ENCODE data around the gene OGG1. TPM values are rescaled to one million over a fixed set of nuclear protein-coding genes. Genes with fewer than 3 reads are reported as not detected.

Gene OGG1
- total and polyA plus RNA-seq, 2 experiments from 2014 or later = 23.0 to 36.5 TPM

DNA sequence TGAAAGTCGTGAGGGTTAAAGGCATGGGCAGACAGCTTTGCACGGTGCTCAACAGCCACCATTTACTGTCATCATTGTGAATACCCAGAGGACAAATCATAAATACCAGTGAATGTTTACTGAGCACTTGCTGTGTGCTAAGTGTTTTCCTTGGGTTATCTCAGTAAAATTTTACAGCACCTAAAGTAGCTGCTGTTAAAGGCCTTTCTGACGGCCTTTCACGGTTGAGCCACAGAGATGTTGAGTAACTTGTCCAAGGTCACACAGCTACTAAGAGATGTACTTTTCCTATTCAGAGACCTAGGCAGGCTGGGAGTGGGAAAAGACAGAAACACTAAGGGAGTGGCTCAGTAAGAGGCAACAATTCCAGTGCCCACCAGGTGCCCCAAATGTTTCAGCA lies 46.5 kb upstream of the OGG1 start:
- H3K79me2 ChIP-seq (ENCODE audit: insufficient read depth) = no peaks in the 10 kb centered on the region
- H3K36me3 ChIP-seq (ENCODE audit: low read depth) = no peaks in the 10 kb centered on the region
- no peak for DNase-seq
- TF ChIP-seq EZH2 (IDR thresholded peaks at IDR 0.05; ENCODE audit: insufficient read depth, poor library complexity, severe bottlenecking) = no peak
- no peak for TF ChIP-seq EZH2phosphoT487 (IDR thresholded peaks at IDR 0.05; ENCODE audit: insufficient read depth, low read depth)
- H4K20me1 ChIP-seq (ENCODE audit: insufficient read depth) = no peaks in the 10 kb centered on the region
- no peak overlapping the region for H3K27ac ChIP-seq
- in situ Hi-C loops (cut with MboI) = no loop called here
- no peak overlapping the region for H3K4me2 ChIP-seq (ENCODE audit: unreplicated experiment)
- no peaks in the 10 kb centered on the region for H3K9me3 ChIP-seq (ENCODE audit: low read depth)
- H3K9me2 ChIP-seq (ENCODE audit: insufficient read depth) = no peaks in the 10 kb centered on the region
- peaks cover 3% of the 10 kb centered on the region; the same call in 1 of the 2 replicates for H3K4me1 ChIP-seq (ENCODE audit: insufficient read depth)
- H3K4me3 ChIP-seq = no peak overlapping the region
- no peak overlapping the region for H2AFZ ChIP-seq
- H3F3A ChIP-seq (ENCODE audit: insufficient read depth) = no peaks in the 10 kb centered on the region
- WGBS, 2 experiments (ENCODE audit: low coverage in 1 of 2, low lambda C conversion rate in 2 of 2, missing lambda C conversion rate in 2 of 2) = 73 to 77% methylated on average over 4 of the region's 4 CpGs
- H3K27me3 ChIP-seq (replicated peaks; ENCODE audit: insufficient read depth) = peaks cover 10% of the 10 kb centered on the region; the same call in 1 of the 2 replicates
- no peak overlapping the region for H3K9ac ChIP-seq

DNA sequence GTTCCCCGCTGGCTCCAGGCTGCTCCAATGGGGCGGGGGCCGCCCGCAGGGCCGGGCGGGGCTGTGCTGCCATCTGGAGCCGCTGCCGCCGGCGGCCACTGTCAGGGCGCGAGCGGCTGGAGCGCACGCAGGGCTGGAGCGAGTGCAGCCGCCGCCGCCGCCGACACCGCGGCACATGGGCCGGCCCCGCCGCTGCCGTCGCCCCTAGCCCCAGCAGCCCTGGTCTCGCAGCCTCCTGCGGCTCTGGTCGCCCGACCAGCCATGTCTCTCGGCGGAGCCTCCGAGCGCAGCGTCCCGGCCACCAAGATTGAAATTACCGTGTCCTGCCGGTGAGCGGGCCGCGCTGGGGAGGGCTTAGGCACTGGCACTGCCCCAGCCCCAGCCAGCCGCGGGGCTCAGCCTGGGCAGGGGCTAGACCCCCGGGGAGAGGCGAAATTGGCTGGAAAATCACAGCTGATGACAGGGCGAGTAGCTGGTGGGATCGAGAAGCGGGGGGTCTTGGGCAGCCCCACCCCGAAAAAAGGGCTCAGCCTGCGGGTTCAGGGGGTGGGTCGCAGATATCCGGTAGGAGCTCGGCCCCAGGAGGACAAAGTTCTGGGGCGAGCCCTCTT lies 45.9 kb upstream of the OGG1 start, which contains the start of gene CPNE9:
TSS of gene CPNE9 (plus strand) at position 98 of the 611 bp plus-strand sequence. CDS start at position 262, 164 bp downstream.
- Histone ChIP-seq H3K4me3 (peak within 1 kb of the TSS; percentile 58), H3F3A (ENCODE audit: insufficient read depth) (no peaks in the 10 kb centered on the region), H4K20me1 (ENCODE audit: insufficient read depth) (no peaks in the 10 kb centered on the region), H3K27ac (no peak within 1 kb of the TSS), H3K9ac (no peak within 1 kb of the TSS), H3K36me3 (ENCODE audit: low read depth) (no peaks in the 10 kb centered on the region), H3K4me2 (ENCODE audit: unreplicated experiment) (peak within 1 kb of the TSS; percentile 57), H3K27me3 (replicated peaks; ENCODE audit: insufficient read depth) (peaks cover 10% of the 10 kb centered on the region; the same call in 1 of the 2 replicates), H2AFZ (no peak within 1 kb of the TSS), H3K4me1 (ENCODE audit: insufficient read depth) (peaks cover 3% of the 10 kb centered on the region; the same call in 1 of the 2 replicates), H3K9me3 (ENCODE audit: low read depth) (no peaks in the 10 kb centered on the region), H3K79me2 (ENCODE audit: insufficient read depth) (no peaks in the 10 kb centered on the region), H3K9me2 (ENCODE audit: insufficient read depth) (no peaks in the 10 kb centered on the region)
- DNase-seq = peak; percentile 32
- in situ Hi-C loops (cut with MboI) = no loop called here
- WGBS, 2 experiments (ENCODE audit: low coverage in 1 of 2, low lambda C conversion rate in 2 of 2, missing lambda C conversion rate in 2 of 2) = 3 to 4% methylated on average over 36 to 49 of the region's 56 CpGs
- TF ChIP-seq EZH2phosphoT487 (IDR thresholded peaks at IDR 0.05; ENCODE audit: insufficient read depth, low read depth) = no peak
- TF ChIP-seq EZH2 (IDR thresholded peaks at IDR 0.05; ENCODE audit: insufficient read depth, poor library complexity, severe bottlenecking) = no peak

DNA sequence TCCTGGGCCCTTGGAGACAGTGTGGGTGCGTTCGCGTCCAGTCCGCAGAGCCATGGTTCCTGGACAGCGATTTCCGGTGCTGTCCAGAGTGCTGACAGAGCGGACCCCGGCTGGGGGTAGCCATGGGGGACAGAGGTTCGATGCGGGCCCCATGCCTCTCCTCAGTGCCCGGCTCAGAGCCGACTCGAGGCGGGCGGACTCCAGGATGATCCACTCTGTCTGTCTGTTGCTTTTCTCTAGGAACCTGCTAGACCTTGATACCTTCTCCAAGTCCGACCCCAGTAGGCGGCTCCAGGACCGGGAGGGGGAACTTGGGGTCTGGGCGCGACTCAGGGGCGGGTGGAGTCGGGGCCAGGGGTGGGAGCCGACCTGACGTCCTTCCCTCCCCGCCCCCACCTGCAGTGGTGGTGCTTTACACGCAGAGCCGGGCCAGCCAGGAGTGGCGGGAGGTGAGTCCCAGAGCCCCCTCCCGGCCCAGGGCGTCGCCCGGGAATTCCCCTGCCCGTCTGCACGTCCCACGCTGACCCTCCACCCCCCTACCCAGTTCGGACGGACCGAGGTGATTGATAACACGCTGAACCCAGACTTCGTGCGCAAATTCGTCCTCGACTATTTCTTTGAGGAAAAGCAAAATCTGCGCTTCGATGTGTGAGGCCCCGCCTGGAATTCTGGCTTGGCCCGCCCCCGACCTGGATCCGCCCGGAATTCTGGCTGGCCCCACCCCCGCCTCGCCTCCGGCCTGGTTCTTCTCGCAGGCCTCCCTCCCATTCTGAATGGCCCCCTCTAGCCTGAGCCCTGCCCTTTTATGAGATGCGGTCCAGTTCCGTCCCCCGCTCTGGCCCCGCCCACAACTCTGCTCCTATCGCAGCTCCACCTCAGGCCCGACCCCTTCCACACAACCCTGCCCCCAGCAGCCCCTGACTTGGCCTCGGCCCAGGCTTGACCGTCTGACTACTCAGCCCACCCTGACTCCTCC lies 45.1 kb upstream of the OGG1 start:
- no peaks in the 10 kb centered on the region for H3K9me3 ChIP-seq (ENCODE audit: low read depth)
- in situ Hi-C loops (cut with MboI) = no loop called here
- 5 to 7% methylated on average over 42 to 61 of the region's 62 CpGs for WGBS, 2 experiments (ENCODE audit: low coverage in 1 of 2, low lambda C conversion rate in 2 of 2, missing lambda C conversion rate in 2 of 2)

DNA sequence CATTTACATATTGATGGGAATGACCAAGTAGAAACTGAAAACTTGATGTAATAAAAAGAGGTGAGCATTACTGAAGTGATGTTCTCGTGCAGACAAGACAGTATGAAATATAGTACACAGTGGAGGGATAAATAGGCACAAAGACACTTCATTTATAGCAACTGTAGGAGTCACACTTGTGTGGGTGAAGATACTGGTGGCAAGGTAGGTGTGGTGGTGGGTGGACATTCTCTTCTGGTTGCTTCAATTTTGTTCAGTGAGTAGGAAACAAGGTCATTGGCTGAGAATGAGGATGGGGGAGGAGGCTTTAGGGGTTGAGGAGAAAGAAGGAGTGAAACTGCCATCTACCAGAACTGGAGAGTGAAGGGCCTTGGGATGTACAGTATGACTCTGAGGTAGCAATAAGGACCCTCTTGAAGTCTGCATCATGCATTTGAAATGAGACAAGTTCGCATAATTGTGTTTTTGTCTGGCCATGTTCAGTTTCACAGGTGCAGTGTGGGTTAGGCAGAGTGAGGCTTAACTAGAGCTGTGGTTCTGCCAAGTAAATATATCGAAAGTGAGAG lies 39.5 kb upstream of the OGG1 start:
- Histone ChIP-seq H3K9me2 (ENCODE audit: insufficient read depth) (no peaks in the 10 kb centered on the region), H3K9me3 (ENCODE audit: low read depth) (no peaks in the 10 kb centered on the region), H3K4me1 (ENCODE audit: insufficient read depth) (no peaks in the 10 kb centered on the region), H3K79me2 (ENCODE audit: insufficient read depth) (no peaks in the 10 kb centered on the region), H3K27ac (no peak overlapping the region), H3K4me2 (ENCODE audit: unreplicated experiment) (no peak overlapping the region), H3F3A (ENCODE audit: insufficient read depth) (0 out of 2 replicates have a peak, but pooled peaks cover 2% of the 10 kb centered on the region), H3K27me3 (replicated peaks; ENCODE audit: insufficient read depth) (peaks cover 10% of the 10 kb centered on the region; the same call in 1 of the 2 replicates), H3K36me3 (ENCODE audit: low read depth) (no peaks in the 10 kb centered on the region), H4K20me1 (ENCODE audit: insufficient read depth) (no peaks in the 10 kb centered on the region), H3K4me3 (no peak overlapping the region), H3K9ac (no peak overlapping the region), H2AFZ (no peak overlapping the region)
- no peak for DNase-seq
- in situ Hi-C loops (cut with MboI) = no loop called here
- WGBS, 2 experiments (ENCODE audit: low coverage in 1 of 2, low lambda C conversion rate in 2 of 2, missing lambda C conversion rate in 2 of 2) = 61 to 75% methylated on average over 3 of the region's 3 CpGs
- TF ChIP-seq EZH2 (IDR thresholded peaks at IDR 0.05; ENCODE audit: insufficient read depth, poor library complexity, severe bottlenecking) (no peak), EZH2phosphoT487 (IDR thresholded peaks at IDR 0.05; ENCODE audit: insufficient read depth, low read depth) (no peak)

More for the DNA sequence above, 45.1 kb upstream of the OGG1 start:
- H3K36me3 ChIP-seq (ENCODE audit: low read depth) = no peaks in the 10 kb centered on the region
- peak; percentile 52 for DNase-seq
- no peaks in the 10 kb centered on the region for H4K20me1 ChIP-seq (ENCODE audit: insufficient read depth)
- peak overlapping the region; percentile 57 for H3K4me2 ChIP-seq (ENCODE audit: unreplicated experiment)
- H3F3A ChIP-seq (ENCODE audit: insufficient read depth) = no peaks in the 10 kb centered on the region
- no peak overlapping the region for H3K9ac ChIP-seq
- TF ChIP-seq EZH2 (IDR thresholded peaks at IDR 0.05; ENCODE audit: insufficient read depth, poor library complexity, severe bottlenecking) (no peak), EZH2phosphoT487 (IDR thresholded peaks at IDR 0.05; ENCODE audit: insufficient read depth, low read depth) (no peak)
- H3K4me1 ChIP-seq (ENCODE audit: insufficient read depth) = peaks cover 3% of the 10 kb centered on the region; the same call in 1 of the 2 replicates
- no peaks in the 10 kb centered on the region for H3K79me2 ChIP-seq (ENCODE audit: insufficient read depth)
- no peak overlapping the region for H3K27ac ChIP-seq
- peak overlapping the region; percentile 58 for H3K4me3 ChIP-seq
- H3K9me2 ChIP-seq (ENCODE audit: insufficient read depth) = no peaks in the 10 kb centered on the region
- no peak overlapping the region for H2AFZ ChIP-seq
- H3K27me3 ChIP-seq (replicated peaks; ENCODE audit: insufficient read depth) = peaks cover 10% of the 10 kb centered on the region; the same call in 1 of the 2 replicates
